Right lobe of liver (tissue), 4 donors: ENCODE measurements around the gene BRIP1.

Experiments
- CTCF ChIP-seq, 4 donors: fragments of 200-600 bp in 3 of 4; fragments of 450-650 bp in 1 of 4; IDR thresholded peaks; one replicate each; pipeline versions ENCODE4 v1.5.1 to v1.8.0; 2016 to 2022; ENCODE audit warnings: antibody characterized with exemption in 4 of 4, mild to moderate bottlenecking in 2 of 4
- POLR2A ChIP-seq: fragments of 450-650 bp; IDR thresholded peaks from one replicate; pipeline ENCODE4 v1.6.1; 2017; ENCODE audit warnings: antibody characterized with exemption, mild to moderate bottlenecking
- donor health status: DM: no; HTN: no; CAD: no.
- donor health status: DM: no; HTN: no; CAD: no.
- donor health status: DM: no; HTN: yes; CAD: no.

GRCh38 chr17:61631800-61632199 lies 231.5 kb downstream of the BRIP1 start:
- TF ChIP-seq CTCF (IDR thresholded peaks at IDR 0.05) = no peak
- no peak for TF ChIP-seq POLR2A
